HEK293 (cell line): ENCODE measurements around the gene MGAM2.

Experiments used
- CTCF ChIA-PET: fragments of 350-600 bp; formaldehyde crosslinking; extraction: SDS; loops from one replicate; lab custom pipeline; 2021; ENCODE audit warnings: antibody characterized with exemption; lab: Yijun Ruan, JAX
- POLR2A ChIA-PET: fragments of 300-600 bp; formaldehyde crosslinking; extraction: SDS; loops from one replicate; lab custom pipeline; 2020; ENCODE audit warnings: antibody characterized with exemption, inconsistent platforms; lab: Yijun Ruan, JAX
- H3K27ac ChIP-seq: fragments of 200-500 bp; sonication (Bioruptor generic); 2 replicates; pipeline ENCODE4 v1.5.1; 2014; ENCODE audit warnings: low read depth, low read length, control low read depth, inconsistent platforms; ENCODE audit errors: extremely low read depth
- H3K36me3 ChIP-seq, 2 experiments: fragments of 200-500 bp in 1 of 2; sonication (Bioruptor generic) in 1 of 2; 1 replicate in 1 of 2; 2 replicates in 1 of 2; pipeline ENCODE4 v1.5.1; 2014 to 2017; ENCODE audit warnings: inconsistent platforms in 2 of 2, low read length in 2 of 2; ENCODE audit not compliant: control insufficient read depth in 2 of 2, insufficient read depth in 1 of 2
- H3K4me1 ChIP-seq: fragments of 200-500 bp; sonication (Bioruptor generic); 2 replicates; pipeline ENCODE4 v1.5.1; 2014; ENCODE audit warnings: mild to moderate bottlenecking, low read length, inconsistent platforms; ENCODE audit not compliant: control insufficient read depth, insufficient read depth
- H3K4me3 ChIP-seq: 2 replicates; pipeline ENCODE4 v1.5.1; 2011; ENCODE audit warnings: low read depth, mild to moderate bottlenecking, control low read depth, low read length, moderate library complexity
- H3K9me3 ChIP-seq: fragments of 200-500 bp; sonication (Bioruptor generic); 2 replicates; pipeline ENCODE4 v1.5.1; 2014; ENCODE audit warnings: low read depth, low read length, inconsistent platforms; ENCODE audit not compliant: control insufficient read depth, insufficient read depth
- BCL11B ChIP-seq: fragments of 450-650 bp; formaldehyde crosslinking; IDR thresholded peaks from 2 replicates; pipeline ENCODE4 v1.5.1; 2016; ENCODE audit warnings: low read depth, missing biosample characterization, missing genetic modification characterization
- EGR2 ChIP-seq: fragments of 450-650 bp; formaldehyde crosslinking; IDR thresholded peaks from 2 replicates; pipeline ENCODE4 v1.5.1; 2016; ENCODE audit warnings: low read depth, missing biosample characterization, missing genetic modification characterization
- GLI4 ChIP-seq: fragments of 450-650 bp; formaldehyde crosslinking; IDR thresholded peaks from 2 replicates; pipeline ENCODE4 v1.5.1; 2016; ENCODE audit warnings: missing biosample characterization, missing genetic modification characterization
- HOXA7 ChIP-seq: sonication (generic); formaldehyde crosslinking; IDR thresholded peaks from 2 replicates; pipeline ENCODE4 v1.8.1; 2022; ENCODE audit warnings: missing genetic modification reagents, borderline replicate concordance
- KLF16 ChIP-seq: fragments of 450-650 bp; formaldehyde crosslinking; IDR thresholded peaks from 2 replicates; pipeline ENCODE4 v1.5.1; 2017; ENCODE audit warnings: missing biosample characterization, missing genetic modification characterization
- OVOL3 ChIP-seq: fragments of 450-650 bp; formaldehyde crosslinking; IDR thresholded peaks from 2 replicates; pipeline ENCODE4 v1.5.1; 2016; ENCODE audit warnings: missing biosample characterization, missing genetic modification characterization
- ZBTB7A ChIP-seq: fragments of 450-650 bp; formaldehyde crosslinking; IDR thresholded peaks from 2 replicates; pipeline ENCODE4 v1.5.1; 2016; ENCODE audit warnings: low read depth, missing biosample characterization, missing genetic modification characterization
- ZBTB8A ChIP-seq: fragments of 450-650 bp; formaldehyde crosslinking; IDR thresholded peaks from 2 replicates; pipeline ENCODE4 v1.5.1; 2016; ENCODE audit warnings: missing biosample characterization, missing genetic modification characterization
- ZEB2 ChIP-seq: fragments of 450-650 bp; formaldehyde crosslinking; IDR thresholded peaks from 2 replicates; pipeline ENCODE4 v1.5.1; 2016; ENCODE audit warnings: missing biosample characterization, missing genetic modification characterization
- ZNF10 ChIP-seq: fragments of 450-650 bp; formaldehyde crosslinking; IDR thresholded peaks from 2 replicates; pipeline ENCODE4 v1.5.1; 2017; ENCODE audit warnings: missing biosample characterization, missing genetic modification characterization
- ZNF121 ChIP-seq: fragments of 450-650 bp; formaldehyde crosslinking; IDR thresholded peaks from 2 replicates; pipeline ENCODE4 v1.5.1; 2016; ENCODE audit warnings: missing biosample characterization, missing genetic modification characterization
- ZNF138 ChIP-seq: fragments of 450-650 bp; formaldehyde crosslinking; IDR thresholded peaks from 2 replicates; pipeline ENCODE4 v1.5.1; 2016; ENCODE audit warnings: missing biosample characterization, missing genetic modification characterization, borderline replicate concordance
- ZNF157 ChIP-seq: fragments of 450-650 bp; formaldehyde crosslinking; IDR thresholded peaks from 2 replicates; pipeline ENCODE4 v1.5.1; 2016; ENCODE audit warnings: missing biosample characterization, missing genetic modification characterization
- ZNF223 ChIP-seq: fragments of 450-650 bp; formaldehyde crosslinking; IDR thresholded peaks from 2 replicates; pipeline ENCODE4 v1.5.1; 2016; ENCODE audit warnings: missing biosample characterization, missing genetic modification characterization
- ZNF302 ChIP-seq: fragments of 450-650 bp; formaldehyde crosslinking; IDR thresholded peaks from 2 replicates; pipeline ENCODE4 v1.5.1; 2016; ENCODE audit warnings: missing biosample characterization, missing genetic modification characterization, low read depth
- ZNF311 ChIP-seq: fragments of 450-650 bp; formaldehyde crosslinking; IDR thresholded peaks from 2 replicates; pipeline ENCODE4 v1.5.1; 2017; ENCODE audit warnings: missing biosample characterization, missing genetic modification characterization, borderline replicate concordance
- ZNF324 ChIP-seq: fragments of 450-650 bp; formaldehyde crosslinking; IDR thresholded peaks from 2 replicates; pipeline ENCODE4 v1.5.1; 2016; ENCODE audit warnings: missing biosample characterization, missing genetic modification characterization
- ZNF48 ChIP-seq: fragments of 450-650 bp; formaldehyde crosslinking; IDR thresholded peaks from 2 replicates; pipeline ENCODE4 v1.5.1; 2016; ENCODE audit warnings: missing biosample characterization, missing genetic modification characterization
- ZNF621 ChIP-seq: fragments of 450-650 bp; formaldehyde crosslinking; IDR thresholded peaks from 2 replicates; pipeline ENCODE4 v1.5.1; 2017; ENCODE audit warnings: missing biosample characterization, missing genetic modification characterization
- ZNF654 ChIP-seq: fragments of 450-650 bp; formaldehyde crosslinking; IDR thresholded peaks from 2 replicates; pipeline ENCODE4 v1.5.1; 2016; ENCODE audit warnings: low read depth, missing biosample characterization, missing genetic modification characterization
- ZNF660 ChIP-seq: fragments of 450-650 bp; IDR thresholded peaks from 2 replicates; pipeline ENCODE4 v1.5.1; 2018; ENCODE audit warnings: missing biosample characterization, mild to moderate bottlenecking, missing genetic modification characterization
- ZNF76 ChIP-seq: fragments of 450-650 bp; formaldehyde crosslinking; IDR thresholded peaks from 2 replicates; pipeline ENCODE4; 2016; ENCODE audit warnings: low read depth, missing biosample characterization, missing genetic modification characterization, borderline replicate concordance
- ZNF830 ChIP-seq: fragments of 450-650 bp; IDR thresholded peaks from 2 replicates; pipeline ENCODE4 v1.5.0; 2018; ENCODE audit warnings: missing biosample characterization, missing genetic modification characterization, low read depth, mild to moderate bottlenecking, moderate library complexity
- ZSCAN16 ChIP-seq: fragments of 450-650 bp; formaldehyde crosslinking; IDR thresholded peaks from 2 replicates; pipeline ENCODE4 v1.5.1; 2016; ENCODE audit warnings: missing biosample characterization, missing genetic modification characterization
- ZSCAN23 ChIP-seq: fragments of 450-650 bp; formaldehyde crosslinking; IDR thresholded peaks from 2 replicates; pipeline ENCODE4 v1.5.1; 2016; ENCODE audit warnings: missing biosample characterization, missing genetic modification characterization
- ZSCAN30 ChIP-seq: fragments of 450-650 bp; IDR thresholded peaks from 2 replicates; pipeline ENCODE4 v1.5.1; 2018; ENCODE audit warnings: missing biosample characterization, mild to moderate bottlenecking, missing genetic modification characterization, moderate library complexity
- TF ChIP-seq, protein P1 (sequence below): fragments of 450-650 bp; formaldehyde crosslinking; IDR thresholded peaks from 2 replicates; pipeline ENCODE4 v1.5.1; 2017; ENCODE audit warnings: missing biosample characterization, missing genetic modification characterization
- TF ChIP-seq, protein P2 (sequence below): fragments of 450-650 bp; formaldehyde crosslinking; IDR thresholded peaks from 2 replicates; pipeline ENCODE4 v1.5.1; 2017; ENCODE audit warnings: missing biosample characterization, missing genetic modification characterization
- TF ChIP-seq, protein P3 (sequence below): fragments of 450-650 bp; IDR thresholded peaks from 2 replicates; pipeline ENCODE4 v1.5.1; 2018; ENCODE audit warnings: missing biosample characterization, mild to moderate bottlenecking, missing genetic modification characterization
- TF ChIP-seq, protein P4 (sequence below): fragments of 450-650 bp; formaldehyde crosslinking; IDR thresholded peaks from 2 replicates; pipeline ENCODE4 v1.5.1; 2016; ENCODE audit warnings: missing biosample characterization, missing genetic modification characterization

The MGAM2 gene

DNA sequence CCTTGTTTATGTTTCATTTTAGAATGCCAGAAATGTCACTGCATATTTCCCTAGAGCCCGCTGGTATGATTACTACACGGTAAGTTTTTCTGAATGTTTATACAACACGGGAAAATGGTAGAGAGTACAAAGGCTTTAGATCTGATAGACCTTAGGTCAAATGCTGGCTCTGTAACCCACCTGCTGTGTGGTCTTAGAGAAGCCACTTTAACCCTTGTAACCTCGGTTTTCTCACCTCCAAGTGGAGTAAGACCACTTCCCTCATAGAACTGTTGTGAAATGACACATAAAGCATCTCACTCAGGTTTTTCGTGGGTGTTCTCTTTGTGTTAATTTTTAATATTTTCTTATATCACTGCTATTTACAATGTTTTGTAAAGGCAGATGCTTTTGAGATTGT lies 13.9 kb upstream of the MGAM2 start:
- no peak overlapping the region for H3K27ac ChIP-seq
- H3K36me3 ChIP-seq: no peaks in the 10 kb centered on the region
- H3K9me3 ChIP-seq: no peaks in the 10 kb centered on the region
- POLR2A ChIA-PET: no interaction called here
- CTCF ChIA-PET: no interaction called here
- no peak for TF ChIP-seq ZNF76 (tag by site-specific recombination)
- no peak for TF ChIP-seq ZBTB7A
- TF ChIP-seq ZNF302: no peak
- TF ChIP-seq ZNF621: no peak
- TF ChIP-seq OVOL3 (tag by site-specific recombination): no peak
- no peak for TF ChIP-seq ZEB2
- no peak for TF ChIP-seq ZNF223 (tag by site-specific recombination)
- no peak for TF ChIP-seq ZBTB8A
- no peak for TF ChIP-seq ZNF48 (tag by site-specific recombination)
- no peak for TF ChIP-seq ZNF324
- TF ChIP-seq ZSCAN16 (tag by site-specific recombination): no peak
- no peak for TF ChIP-seq HOXA7 (CRISPR knock-in tag)
- no peak for TF ChIP-seq ZNF121 (tag by site-specific recombination)
- no peak for TF ChIP-seq ZNF157 (tag by site-specific recombination)
- TF ChIP-seq, protein P1, sequence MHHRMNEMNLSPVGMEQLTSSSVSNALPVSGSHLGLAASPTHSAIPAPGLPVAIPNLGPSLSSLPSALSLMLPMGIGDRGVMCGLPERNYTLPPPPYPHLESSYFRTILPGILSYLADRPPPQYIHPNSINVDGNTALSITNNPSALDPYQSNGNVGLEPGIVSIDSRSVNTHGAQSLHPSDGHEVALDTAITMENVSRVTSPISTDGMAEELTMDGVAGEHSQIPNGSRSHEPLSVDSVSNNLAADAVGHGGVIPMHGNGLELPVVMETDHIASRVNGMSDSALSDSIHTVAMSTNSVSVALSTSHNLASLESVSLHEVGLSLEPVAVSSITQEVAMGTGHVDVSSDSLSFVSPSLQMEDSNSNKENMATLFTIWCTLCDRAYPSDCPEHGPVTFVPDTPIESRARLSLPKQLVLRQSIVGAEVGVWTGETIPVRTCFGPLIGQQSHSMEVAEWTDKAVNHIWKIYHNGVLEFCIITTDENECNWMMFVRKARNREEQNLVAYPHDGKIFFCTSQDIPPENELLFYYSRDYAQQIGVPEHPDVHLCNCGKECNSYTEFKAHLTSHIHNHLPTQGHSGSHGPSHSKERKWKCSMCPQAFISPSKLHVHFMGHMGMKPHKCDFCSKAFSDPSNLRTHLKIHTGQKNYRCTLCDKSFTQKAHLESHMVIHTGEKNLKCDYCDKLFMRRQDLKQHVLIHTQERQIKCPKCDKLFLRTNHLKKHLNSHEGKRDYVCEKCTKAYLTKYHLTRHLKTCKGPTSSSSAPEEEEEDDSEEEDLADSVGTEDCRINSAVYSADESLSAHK (tag by site-specific recombination): no peak
- TF ChIP-seq, protein P2, sequence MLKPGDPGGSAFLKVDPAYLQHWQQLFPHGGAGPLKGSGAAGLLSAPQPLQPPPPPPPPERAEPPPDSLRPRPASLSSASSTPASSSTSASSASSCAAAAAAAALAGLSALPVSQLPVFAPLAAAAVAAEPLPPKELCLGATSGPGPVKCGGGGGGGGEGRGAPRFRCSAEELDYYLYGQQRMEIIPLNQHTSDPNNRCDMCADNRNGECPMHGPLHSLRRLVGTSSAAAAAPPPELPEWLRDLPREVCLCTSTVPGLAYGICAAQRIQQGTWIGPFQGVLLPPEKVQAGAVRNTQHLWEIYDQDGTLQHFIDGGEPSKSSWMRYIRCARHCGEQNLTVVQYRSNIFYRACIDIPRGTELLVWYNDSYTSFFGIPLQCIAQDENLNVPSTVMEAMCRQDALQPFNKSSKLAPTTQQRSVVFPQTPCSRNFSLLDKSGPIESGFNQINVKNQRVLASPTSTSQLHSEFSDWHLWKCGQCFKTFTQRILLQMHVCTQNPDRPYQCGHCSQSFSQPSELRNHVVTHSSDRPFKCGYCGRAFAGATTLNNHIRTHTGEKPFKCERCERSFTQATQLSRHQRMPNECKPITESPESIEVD (tag by site-specific recombination): no peak
- TF ChIP-seq ZNF654 (tag by site-specific recombination): no peak
- no peak for TF ChIP-seq ZNF138 (tag by site-specific recombination)
- no peaks in the 10 kb centered on the region for H3K4me1 ChIP-seq
- H3K4me3 ChIP-seq: no peak overlapping the region

DNA sequence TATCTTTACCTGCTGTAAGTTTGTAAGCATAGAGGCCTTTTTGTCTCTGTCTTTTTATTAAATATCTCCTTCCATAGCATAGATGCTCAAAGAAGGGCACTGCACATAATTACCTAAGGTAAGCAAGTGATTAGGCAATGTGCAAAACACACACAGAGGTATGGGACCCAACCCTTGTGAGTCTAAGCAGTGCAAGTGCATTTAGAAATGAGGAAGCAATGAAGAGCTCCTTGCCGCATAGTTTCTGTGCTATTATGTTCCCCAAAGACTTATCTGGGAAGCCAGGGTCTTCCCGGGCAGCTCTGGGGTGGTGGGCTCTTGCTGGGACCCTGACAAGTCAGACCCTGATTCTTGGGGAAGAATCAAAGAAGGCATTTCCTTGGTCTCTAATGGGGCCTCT lies 13.5 kb upstream of the MGAM2 start:
- Histone ChIP-seq H3K4me3 (no peak overlapping the region), H3K4me1 (no peaks in the 10 kb centered on the region)
- CTCF ChIA-PET: interaction anchor here (0.6 to 0.7 kb wide), 2 partner anchors 35 to 448 kb away, joined by 3 read pairs; no protein-coding TSS in a partner anchor
- TF ChIP-seq BCL11B (no peak), ZNF830 (tag by site-specific recombination) (no peak), ZSCAN30 (no peak), GLI4 (tag by site-specific recombination) (no peak), ZNF660 (tag by site-specific recombination) (no peak), ZSCAN23 (tag by site-specific recombination) (no peak), ZNF311 (tag by site-specific recombination) (no peak), ZNF654 (tag by site-specific recombination) (no peak), ZNF223 (tag by site-specific recombination) (no peak), OVOL3 (tag by site-specific recombination) (no peak), EGR2 (tag by site-specific recombination) (no peak), ZBTB7A (no peak), ZNF10 (tag by site-specific recombination) (no peak), KLF16 (no peak)
- TF ChIP-seq, protein P3, sequence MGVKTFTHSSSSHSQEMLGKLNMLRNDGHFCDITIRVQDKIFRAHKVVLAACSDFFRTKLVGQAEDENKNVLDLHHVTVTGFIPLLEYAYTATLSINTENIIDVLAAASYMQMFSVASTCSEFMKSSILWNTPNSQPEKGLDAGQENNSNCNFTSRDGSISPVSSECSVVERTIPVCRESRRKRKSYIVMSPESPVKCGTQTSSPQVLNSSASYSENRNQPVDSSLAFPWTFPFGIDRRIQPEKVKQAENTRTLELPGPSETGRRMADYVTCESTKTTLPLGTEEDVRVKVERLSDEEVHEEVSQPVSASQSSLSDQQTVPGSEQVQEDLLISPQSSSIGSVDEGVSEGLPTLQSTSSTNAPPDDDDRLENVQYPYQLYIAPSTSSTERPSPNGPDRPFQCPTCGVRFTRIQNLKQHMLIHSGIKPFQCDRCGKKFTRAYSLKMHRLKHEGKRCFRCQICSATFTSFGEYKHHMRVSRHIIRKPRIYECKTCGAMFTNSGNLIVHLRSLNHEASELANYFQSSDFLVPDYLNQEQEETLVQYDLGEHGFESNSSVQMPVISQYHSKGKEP: no peak
- TF ChIP-seq, protein P4, sequence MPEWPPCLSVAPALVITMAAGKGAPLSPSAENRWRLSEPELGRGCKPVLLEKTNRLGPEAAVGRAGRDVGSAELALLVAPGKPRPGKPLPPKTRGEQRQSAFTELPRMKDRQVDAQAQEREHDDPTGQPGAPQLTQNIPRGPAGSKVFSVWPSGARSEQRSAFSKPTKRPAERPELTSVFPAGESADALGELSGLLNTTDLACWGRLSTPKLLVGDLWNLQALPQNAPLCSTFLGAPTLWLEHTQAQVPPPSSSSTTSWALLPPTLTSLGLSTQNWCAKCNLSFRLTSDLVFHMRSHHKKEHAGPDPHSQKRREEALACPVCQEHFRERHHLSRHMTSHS (tag by site-specific recombination): no peak

More for the DNA sequence above, 13.5 kb upstream of the MGAM2 start:
- Histone ChIP-seq H3K27ac (no peak overlapping the region), H3K36me3 (no peaks in the 10 kb centered on the region), H3K9me3 (no peaks in the 10 kb centered on the region)
- POLR2A ChIA-PET: no interaction called here
